GM19025 (cell line): ENCODE data around the gene C5orf63.
A peak's percentile ranks its signal among the peaks of the same experiment; 100 is the strongest.
"Not testable (repeated sequence)": the region's sequence is repeated elsewhere in the genome, so short reads cannot be mapped to it uniquely, and the experiment has no call there.

ENCODE experiments used
- ATAC-seq: cut with Tn5 transposase; IDR thresholded peaks from one replicate; pipeline ENCODE4 v1.9.1; 2021; ENCODE audit warnings: mild to moderate bottlenecking, low read depth, moderate library complexity; ENCODE audit not compliant: unreplicated experiment

Gene C5orf63

DNA sequence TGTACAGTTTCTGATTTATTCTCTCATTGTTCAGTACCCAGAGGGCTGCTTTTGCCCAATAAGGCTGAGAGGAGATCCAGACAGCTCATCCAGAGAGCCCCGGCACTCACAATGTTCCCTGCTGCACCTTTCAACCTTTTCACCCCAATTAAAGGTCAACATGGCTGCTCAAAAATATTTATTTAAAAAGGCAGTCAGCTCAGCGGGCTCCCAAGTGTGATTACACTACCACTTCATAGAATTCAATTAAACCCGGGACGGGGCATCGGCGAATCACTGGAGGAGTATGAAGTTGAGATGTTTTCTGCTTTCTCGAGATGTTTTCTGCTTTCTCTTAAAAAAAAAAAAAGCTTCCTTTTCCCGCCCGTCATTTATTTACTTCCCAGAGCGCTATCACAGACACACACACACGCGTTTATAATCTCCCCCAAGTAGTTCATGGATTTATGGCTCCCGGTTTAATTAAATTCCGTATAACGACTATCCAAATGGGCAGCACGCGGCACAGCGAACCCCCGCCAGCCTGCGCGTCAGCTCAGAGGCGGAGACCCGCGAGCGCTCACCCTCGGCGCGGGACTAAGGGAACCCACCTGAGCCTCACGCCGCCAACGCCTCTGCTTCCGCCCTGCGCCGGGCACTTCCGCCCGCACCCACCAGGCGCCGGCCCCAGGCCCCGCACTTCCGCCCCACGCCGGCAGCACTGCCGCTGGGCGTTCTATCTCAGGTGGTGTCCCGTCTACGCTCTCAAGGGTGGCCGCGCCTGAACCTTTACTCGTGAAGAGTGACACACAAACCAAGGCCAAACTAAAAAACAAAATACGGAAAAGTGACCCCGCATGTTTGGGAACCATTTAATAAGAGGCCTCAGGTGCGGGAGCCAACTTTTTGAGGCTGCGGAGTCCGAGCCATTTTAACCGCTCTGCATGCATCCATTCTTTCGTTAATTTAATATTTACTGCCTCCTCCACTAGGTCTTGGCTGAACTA lies at the start of gene C5orf63:
Gene C5orf63, minus strand, starts transcription at position 642 of the 986 bp plus-strand sequence. CDS start 14,507 bp downstream, outside the sequence.
- peak; percentile 100 for ATAC-seq

DNA sequence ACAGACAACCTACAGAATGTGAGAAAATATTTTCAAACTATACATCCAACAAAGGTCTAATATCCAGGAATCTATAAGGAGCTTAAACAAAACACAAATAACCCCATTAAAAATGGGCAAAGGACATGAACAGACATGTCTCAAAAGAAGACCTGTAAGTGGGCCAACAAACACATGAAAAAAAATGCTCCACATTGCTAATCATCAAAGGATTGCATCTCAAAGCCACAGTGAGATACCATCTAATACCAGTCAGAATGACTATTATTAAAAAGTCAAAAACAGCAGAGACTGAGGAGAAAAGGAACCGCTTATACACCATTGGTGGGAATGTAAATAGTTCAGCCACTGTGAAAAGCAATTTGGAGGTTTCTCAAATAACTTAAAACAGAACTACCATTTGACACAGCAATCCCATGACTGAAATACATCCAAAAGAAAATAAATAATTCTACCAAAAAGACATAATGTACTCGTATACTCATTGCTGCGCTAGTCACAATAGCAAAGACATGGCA lies 39.1 kb upstream of the C5orf63 start:
- ATAC-seq: no peak

DNA sequence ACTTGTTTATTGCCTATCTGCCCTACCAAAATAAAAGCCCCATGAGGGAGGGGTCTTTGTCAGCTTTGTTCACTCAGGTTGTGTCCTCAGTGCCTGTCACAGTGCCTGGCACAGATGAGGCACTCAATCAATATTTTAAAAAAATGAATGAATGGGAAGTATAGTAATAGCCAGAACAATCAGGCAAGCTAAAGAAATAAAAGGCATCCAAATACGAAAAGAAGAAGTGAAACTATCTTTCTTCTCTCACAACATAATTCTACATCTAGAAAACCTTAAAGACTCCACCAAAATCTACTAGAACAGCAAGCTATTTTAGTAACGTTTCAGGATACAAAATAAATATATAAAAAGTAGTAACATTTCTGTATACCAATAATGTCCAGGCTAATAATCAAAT lies 37.8 kb upstream of the C5orf63 start:
- no peak for ATAC-seq

DNA sequence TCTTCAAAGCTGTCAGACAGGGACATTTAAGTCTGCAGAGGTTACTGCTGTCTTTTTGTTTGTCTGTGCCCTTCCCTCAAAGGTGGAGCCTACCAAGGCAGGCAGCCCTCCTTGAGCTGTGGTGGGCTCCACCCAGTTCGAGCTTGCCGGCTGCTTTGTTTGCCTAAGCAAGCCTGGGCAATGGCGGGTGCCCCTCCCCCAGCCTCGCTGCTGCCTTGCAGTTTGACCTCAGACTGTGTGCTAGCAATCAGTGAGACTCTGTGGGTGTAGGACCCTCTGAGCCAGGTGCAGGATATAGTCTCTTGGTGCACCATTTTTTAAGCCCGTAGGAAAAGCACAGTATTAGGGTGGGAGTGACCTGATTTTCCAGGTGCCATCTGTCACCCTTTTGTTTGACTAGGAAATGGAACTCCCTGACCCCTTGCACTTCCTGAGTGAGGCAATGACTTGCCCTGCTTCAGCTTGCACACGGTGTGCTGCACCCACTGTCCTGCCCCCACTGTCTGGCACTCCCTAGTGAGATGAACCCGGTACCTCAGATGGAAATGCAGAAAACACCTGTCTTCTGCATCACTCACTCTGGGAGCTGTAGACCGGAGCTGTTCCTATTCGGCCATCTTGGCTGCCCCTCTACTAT lies 35.4 kb upstream of the C5orf63 start:
- not testable (repeated sequence) for ATAC-seq

DNA sequence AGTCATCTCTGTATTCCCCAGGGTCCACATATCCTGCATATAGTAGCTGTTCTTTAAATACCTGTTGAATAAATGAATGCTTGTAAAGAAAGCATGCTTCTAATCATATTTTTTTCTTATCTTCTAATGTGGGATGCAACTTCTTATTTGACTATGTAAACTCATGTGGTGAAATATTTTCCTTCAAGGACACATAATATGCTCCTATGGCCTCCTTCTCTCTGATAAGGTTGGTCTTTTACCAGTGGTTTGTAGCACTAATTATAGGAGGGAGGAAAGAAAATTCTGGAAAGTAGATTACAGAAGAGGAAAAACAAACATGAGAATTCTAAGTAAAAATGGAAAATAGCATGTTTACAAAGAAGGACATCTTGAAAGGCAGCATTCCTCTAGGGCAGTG lies 28.6 kb upstream of the C5orf63 start:
- no peak for ATAC-seq

DNA sequence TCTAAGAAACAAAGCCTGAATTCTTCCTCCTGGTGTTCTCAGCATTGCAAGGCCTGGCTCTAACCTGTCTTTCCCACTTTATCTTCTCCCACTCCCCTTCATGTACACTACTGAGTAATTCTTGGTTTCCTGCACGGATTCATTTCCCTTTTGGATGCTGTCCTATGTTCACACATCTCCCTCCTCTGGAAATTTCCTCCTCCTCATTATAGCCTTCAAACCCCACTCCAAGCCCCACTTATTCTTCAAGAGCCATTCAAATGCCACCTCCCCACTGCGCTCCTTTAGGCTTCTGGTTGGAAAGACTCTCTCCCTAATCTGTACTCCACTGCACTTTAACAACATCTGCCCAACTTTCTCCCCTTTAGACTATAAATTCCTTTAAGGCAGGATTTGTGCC lies 28.2 kb upstream of the C5orf63 start:
- ATAC-seq: no peak

DNA sequence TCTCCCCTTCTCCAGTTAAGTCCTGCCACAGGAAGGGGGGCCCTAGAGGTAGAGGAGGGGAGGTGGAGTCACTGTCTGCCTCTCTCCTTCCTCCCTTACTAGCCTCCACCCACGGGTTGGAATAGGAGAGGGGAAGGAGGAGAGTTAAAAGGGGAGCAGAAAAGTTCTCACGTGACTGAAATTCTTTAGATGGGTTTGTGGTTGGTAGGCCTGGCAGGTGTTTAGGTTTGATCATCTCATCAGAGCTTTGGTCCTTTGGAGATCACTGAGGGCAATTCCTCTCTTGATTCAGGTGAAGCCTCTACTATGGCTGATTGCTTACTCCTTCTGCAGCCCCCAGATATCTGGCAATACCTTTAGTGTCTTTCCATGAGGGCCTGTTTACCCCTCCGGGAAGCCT lies 24.9 kb upstream of the C5orf63 start:
- no peak for ATAC-seq

DNA sequence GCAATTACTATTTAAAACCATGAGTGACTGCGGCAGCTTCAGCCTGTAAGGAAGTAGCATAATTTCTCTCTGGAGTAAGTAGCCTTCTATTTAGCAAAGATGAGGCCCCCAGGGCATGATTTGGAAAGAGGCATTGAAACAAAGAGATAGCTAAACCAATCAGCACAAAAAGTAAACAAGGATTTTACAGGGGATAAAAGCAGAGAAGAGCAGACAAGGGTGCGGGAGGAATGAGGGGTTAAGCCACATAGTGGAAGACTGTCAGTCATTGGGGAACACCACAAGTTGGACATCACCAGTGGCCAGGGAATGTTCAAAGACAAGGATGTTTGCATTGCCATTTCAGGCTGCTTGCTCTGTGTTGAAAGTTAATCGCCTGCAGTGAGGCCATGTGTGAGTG lies 24.0 kb upstream of the C5orf63 start:
- ATAC-seq: no peak

DNA sequence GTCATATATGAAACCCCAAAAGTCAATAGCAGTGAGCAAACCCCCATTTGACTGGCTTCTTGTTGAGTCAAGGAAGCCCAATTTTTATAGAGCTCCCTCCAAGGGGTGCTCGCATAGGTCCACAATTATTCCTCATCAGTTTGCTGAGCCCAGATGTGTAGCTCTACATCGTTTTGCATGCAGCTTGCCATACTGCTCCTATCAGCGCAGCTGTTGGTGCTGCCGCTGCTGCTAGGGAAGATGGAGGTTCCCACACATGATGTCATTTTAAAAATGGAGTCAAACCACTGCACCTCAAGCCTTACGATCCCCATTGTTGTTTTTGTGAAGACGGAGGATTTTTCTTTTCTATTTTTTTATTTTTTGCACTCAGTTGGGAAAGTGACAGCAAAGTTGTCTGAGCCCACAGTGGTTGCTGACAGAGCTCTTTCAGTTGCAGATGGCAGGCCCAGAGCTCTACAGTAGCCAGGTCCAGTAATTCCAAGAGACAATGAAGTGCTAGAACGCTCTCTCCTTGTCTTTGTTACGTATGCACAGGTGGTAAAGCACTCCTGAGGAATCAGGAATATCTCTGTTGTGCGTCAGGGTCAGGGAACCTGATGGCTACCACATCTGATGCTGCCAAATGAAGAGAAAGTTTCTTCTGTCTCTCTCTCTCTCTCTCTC lies 23.2 kb upstream of the C5orf63 start:
- ATAC-seq: no peak

DNA sequence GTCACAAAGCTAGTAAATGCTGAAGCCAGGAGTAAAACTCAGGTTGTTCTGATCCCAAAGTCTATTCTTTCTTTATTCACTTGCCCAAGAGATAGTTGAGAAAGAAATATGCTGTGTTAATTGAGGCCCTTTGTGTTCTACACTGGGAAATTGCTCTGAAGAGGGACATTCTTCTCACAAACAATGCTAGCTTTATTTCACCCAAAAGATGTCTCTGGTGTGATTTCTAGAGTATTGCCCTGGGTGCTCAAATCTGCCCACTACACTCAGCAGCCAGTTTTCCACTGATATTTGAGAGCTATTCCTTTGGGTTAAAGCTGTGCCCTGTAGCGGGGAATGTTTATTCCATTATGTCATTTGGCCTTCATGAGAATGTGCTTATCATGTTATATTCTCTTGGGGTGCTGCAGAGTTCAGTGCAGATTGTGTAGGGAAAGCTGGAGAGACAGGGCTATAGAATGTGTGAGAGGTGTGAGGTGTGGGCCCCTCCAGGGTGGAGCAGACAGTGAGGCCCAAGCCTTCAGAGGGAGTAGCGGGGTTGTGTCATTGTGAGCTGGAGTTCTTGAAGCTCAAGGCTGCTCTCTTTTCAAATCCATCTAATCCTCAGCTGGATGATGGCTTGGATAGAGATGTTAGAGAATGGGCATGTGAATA lies 21.0 kb upstream of the C5orf63 start:
- no peak for ATAC-seq

DNA sequence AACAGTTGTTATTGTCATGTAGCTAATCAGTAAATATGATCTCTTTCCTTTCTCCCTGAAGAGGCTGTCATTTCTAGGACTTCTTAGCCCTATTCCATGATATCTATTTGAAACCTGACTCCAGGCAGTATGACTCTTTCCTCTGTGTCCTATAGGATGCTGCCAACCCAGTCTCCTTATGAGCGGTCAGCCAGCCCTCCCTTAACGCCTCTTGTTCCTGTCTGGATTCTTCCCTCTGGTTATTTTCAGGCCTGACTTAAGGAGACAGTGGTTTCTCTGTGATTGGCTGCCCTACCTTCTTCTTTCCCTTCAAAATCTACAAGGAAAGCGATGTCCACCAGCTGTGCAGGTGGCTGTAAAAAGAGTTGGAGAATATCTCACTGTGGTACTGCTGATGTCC lies 19.4 kb upstream of the C5orf63 start:
- no peak for ATAC-seq

DNA sequence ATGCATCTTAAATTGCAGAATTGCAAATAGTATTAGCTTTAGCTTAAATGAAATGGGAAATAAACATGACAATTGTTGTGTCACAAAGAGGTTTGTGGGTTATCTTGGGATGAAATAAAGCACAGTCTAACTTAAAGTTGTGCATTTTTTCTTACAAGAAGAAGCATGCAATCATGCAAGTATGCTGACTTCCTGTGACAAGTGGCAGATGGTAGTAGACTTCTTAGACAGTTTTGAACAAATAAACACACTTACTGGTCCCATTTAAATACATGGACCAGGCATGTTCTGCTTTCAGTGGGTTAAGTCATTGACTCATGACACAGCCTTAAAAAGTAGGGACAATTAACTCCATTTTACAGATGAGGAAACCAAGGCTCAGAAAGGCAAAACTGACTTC lies 15.9 kb upstream of the C5orf63 start:
- ATAC-seq: no peak

DNA sequence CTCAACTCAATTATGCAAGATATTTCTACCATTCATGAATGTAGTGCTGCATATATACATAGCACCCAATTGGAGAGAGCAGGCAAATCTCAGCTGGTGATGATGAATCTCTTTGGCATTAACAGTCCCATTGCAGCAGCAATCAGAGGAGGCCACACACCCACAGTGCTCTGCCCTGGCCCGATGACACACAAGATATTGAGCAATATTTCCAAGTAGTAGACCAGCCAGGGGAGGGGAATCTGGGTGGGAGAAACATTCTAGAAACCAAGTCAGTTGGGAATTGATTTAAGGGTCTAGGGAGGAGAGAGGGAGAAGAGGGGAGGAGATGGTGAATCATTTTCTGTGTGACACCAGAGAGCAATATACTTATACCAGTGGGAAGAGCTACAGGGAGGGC lies 14.9 kb upstream of the C5orf63 start:
- ATAC-seq: no peak

DNA sequence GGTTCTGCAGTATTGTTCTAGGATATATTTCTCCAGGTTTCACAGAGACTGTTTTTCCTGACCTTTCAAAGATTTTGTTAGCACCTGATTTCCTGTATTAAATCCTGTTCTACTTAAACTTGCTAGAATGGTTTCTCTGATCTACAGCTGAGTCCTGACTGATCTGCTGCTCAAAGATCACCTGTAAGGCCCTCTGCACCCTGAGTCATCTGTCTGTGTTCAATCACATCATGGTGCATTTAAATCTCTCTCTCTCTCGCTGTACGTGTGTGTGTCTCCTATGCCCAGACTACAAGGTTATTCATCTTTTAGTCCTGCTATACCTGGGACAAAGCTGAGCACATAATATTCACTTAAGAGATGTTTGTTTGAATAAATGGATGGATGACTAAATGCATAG lies 13.3 kb upstream of the C5orf63 start:
- ATAC-seq: no peak

DNA sequence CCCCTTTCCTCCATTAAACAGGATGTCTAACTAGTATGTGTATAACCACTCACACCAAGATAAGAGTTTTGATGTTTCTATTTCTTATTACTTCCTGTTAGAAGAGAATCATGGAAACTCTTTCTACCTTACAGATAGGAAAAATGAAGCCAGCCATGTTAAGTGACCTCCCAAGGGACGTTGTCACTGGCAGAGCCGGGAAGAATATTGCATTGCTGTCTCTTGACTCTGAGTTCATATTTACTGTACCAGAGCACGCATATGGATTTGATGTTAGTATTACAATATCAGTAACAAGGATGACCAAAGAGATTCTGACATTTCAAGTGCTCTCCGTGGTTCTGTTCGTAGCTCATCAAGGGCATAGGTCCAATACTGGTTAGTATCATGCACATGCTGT lies 12.5 kb upstream of the C5orf63 start:
- ATAC-seq: no peak

DNA sequence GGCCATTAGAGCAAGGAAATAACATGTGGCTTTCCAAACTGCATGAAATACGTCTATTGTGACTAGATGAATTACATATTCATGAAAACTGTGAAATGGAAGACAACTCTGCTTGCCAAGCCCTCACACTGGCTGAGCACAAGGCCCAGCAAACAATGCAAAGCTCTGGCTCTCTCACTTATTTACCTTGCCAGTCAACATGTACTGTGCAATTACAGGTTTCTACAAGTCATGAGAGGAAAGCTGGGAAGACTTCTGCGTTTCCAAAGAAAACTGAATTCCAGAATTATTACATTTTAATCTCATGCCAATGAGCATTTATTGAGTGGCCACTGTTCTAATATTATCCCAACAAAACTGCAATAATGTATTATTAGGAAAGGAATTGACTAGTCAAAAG lies 12.1 kb upstream of the C5orf63 start:
- ATAC-seq: no peak

DNA sequence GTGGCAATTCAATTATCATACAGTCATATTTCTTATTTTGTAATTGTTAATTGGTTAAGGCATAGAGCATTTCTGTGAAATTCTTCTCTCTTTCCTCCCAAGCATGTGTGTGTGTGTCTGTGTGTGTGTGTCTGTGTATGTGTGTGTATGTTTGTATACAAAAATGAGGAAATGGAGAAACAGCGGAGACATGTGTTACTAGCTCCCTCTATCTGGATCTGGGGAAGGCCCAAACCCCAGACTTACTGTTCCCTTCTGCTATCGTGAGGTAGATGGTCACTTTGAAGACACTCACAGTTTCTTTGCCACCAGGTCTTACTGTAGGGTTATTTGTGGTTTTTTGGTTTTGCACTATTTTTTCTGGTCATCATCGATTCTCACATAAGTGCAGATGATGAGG lies 11.4 kb upstream of the C5orf63 start:
- no peak for ATAC-seq

DNA sequence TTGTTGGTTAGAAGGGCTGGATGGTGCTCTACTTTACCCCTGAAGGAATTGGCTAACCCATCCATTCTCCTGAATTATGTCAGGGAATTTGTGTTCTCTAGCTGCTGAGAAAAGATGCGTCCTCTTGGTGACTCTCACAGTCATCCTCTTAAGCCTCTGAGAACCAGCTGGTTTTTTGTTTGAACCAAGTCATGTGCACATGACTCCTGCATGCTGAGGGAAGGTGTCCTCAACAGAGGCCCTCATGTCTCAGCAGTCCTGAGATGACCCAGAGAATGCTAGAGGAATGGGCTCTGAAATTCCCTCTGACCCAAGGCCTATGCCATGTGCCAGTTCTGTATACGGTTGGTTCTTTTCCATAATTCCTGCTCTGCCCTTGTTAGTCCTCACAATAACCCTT lies 10.4 kb upstream of the C5orf63 start:
- no peak for ATAC-seq

DNA sequence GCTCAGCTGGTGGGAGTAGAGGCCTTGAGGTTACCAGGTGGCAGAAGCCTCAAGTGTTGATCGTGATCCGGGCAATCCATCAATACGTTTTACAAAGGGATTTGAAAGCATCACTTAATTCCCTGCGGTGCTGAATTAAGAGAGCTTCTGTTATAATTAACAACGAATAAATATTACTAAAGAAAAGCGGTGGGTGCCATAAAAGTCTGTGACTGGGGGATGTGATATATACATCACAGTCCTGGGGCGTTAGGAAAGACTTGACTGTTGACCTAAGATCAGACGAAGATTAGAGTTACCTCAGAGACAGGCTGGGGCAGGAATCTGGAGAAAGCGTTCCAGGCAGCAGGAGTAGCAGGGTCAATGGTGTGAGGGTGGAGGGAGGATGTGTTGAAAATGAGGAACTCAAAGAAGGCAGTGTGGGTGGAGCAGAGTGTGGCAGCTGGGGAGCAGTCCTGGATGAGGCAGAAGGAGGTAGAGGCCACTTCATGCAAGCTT lies 6.7 kb upstream of the C5orf63 start:
- no peak for ATAC-seq

DNA sequence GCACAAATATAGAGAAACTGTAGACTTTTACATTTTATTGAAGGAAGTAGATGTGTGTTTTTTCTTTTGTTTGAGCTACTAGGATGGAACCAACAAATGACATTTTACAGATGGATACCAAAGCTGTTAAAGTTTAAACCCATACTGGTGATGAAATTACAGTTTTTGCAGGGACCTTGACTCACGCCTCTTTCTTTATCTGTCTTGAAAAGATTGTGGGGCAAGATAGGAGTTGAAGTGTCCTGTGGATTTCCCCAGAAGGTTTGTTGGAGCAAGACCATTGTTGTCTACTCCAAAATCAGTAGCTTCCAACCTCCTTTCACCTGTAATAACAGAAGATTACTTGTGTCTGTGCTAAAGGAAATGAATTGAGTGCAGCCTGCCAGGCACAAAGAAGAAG lies 4.1 kb upstream of the C5orf63 start:
- ATAC-seq: no peak
